Sigmoid colon (tissue), 7 donors: ENCODE results near the gene NACAD. TPM values are rescaled to one million over a fixed set of nuclear protein-coding genes. Genes with fewer than 3 reads are reported as not detected.

Experiments
- DNase-seq: peaks from one replicate; pipeline ENCODE4 v3.0.0-alpha.2; 2019
- H3K27ac ChIP-seq, 4 donors: fragments of 200-600 bp; sonication (generic); one replicate each; pipeline ENCODE4 v1.5.1; 2016 to 2019; ENCODE audit warnings: mild to moderate bottlenecking in 1 of 4
- H3K27me3 ChIP-seq, 3 donors: fragments of 200-600 bp; sonication (generic); one replicate each; pipeline ENCODE4 v1.5.1; 2019; ENCODE audit warnings: mild to moderate bottlenecking in 1 of 3
- H3K36me3 ChIP-seq, 4 donors: fragments of 200-600 bp; sonication (generic); one replicate each; pipeline ENCODE4 v1.5.1; 2016 to 2019
- H3K4me1 ChIP-seq, 4 donors: fragments of 200-600 bp; sonication (generic); one replicate each; pipeline ENCODE4 v1.5.1; 2017 to 2019
- H3K4me3 ChIP-seq, 4 donors: fragments of 200-600 bp; sonication (generic); one replicate each; pipeline ENCODE4 v1.5.1; 2017 to 2019; ENCODE audit warnings: mild to moderate bottlenecking in 2 of 4, moderate library complexity in 1 of 4
- H3K9me3 ChIP-seq, 4 donors: fragments of 200-600 bp in 3 of 4; sonication (generic) in 3 of 4; one replicate each; pipeline versions ENCODE4 v1.5.1 to v1.6.1; 2013 to 2019
- EP300 ChIP-seq, 4 donors: sonication (generic); formaldehyde crosslinking; IDR thresholded peaks; one replicate each; pipeline ENCODE4 v1.6.1; 2017; ENCODE audit warnings: antibody characterized with exemption in 4 of 4
- POLR2A ChIP-seq, 2 donors: fragments of 450-650 bp; IDR thresholded peaks; one replicate each; pipeline ENCODE4 v1.6.1; 2016; ENCODE audit warnings: antibody characterized with exemption in 2 of 2, mild to moderate bottlenecking in 2 of 2, moderate library complexity in 2 of 2
- POLR2AphosphoS5 ChIP-seq, 4 donors: sonication (generic); formaldehyde crosslinking; IDR thresholded peaks; one replicate each; pipeline ENCODE4 v1.6.1; 2017; ENCODE audit warnings: antibody characterized with exemption in 4 of 4
- WGBS, 2 donors: extraction: QIAGEN DNeasy Blood & Tissue Kit; methylation state at CpG; one replicate each; pipeline ENCODE4 v1.1.7; 2013; 5-methylcytosine and 5-hydroxymethylcytosine counted together
- intact Hi-C: fragments of 100-400 bp; cut with DNase I; formaldehyde crosslinking; loops from one replicate; pipeline ENCODE4 v1.15.1; 2023
- polyA plus RNA-seq, 3 donors: library from polyadenylated mRNA; stranded (reverse); fragments of 200-250 nt; gene quantifications; one replicate each; pipeline ENCODE4 v1.2.3, GENCODE V29; 2013
- total RNA-seq, 4 donors: library from RNA; depleted of rRNA; stranded (reverse); fragments of >200 nt; gene quantifications; one replicate each; pipeline ENCODE4 v1.1.0, GENCODE V29; 2016
- TF ChIP-seq, protein P1 (sequence below), 4 experiments: fragments of 450-650 bp in 3 of 4; fragments of 200-600 bp in 1 of 4; IDR thresholded peaks; one replicate each; pipeline ENCODE4 v1.5.1; 2016 to 2019; ENCODE audit warnings: antibody characterized with exemption in 4 of 4, mild to moderate bottlenecking in 3 of 4, moderate library complexity in 2 of 4
- donor health status: healthy with polysubstance abuse.
- donor health status: Bipolar disorder and iron deficiency.
- donor health status: healthy.

The NACAD gene
- total and polyA plus RNA-seq, 7 donors: 0.23 to 8.9 (median 3.2) TPM

DNA sequence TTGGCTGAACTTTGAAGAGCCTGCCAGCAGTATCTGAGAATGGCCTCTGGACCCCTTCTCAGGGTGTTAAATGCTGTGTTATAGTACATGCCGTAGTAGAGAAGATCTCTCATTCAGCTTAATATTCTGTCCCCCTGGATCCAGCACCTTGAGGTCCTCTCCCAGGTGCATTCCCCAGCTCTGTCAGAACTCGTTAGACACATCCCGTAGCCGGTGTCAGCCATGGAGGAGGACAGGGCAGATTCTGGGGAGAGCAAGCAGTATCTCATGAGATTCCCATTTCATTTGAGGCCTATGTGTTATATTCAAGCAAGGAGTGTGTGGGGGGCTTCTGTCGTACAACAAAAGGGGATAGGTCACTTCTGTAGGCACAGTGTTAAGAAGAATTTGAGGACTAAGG, 34.8 kb downstream of the NACAD start:
- Histone ChIP-seq H3K4me1 (no peaks in the 10 kb centered on the region), H3K27ac (no peak overlapping the region), H3K4me3 (no peak overlapping the region), H3K27me3 (no peaks in the 10 kb centered on the region), H3K36me3 (peaks cover 0 to 26% (median 6%) of the 10 kb centered on the region in 4 donors), H3K9me3 (no peaks in the 10 kb centered on the region)
- DNase-seq: no peak
- no peak for TF ChIP-seq POLR2A (IDR thresholded peaks at IDR 0.05)
- no peak for TF ChIP-seq EP300 (IDR thresholded peaks at IDR 0.05)
- TF ChIP-seq, protein P1, sequence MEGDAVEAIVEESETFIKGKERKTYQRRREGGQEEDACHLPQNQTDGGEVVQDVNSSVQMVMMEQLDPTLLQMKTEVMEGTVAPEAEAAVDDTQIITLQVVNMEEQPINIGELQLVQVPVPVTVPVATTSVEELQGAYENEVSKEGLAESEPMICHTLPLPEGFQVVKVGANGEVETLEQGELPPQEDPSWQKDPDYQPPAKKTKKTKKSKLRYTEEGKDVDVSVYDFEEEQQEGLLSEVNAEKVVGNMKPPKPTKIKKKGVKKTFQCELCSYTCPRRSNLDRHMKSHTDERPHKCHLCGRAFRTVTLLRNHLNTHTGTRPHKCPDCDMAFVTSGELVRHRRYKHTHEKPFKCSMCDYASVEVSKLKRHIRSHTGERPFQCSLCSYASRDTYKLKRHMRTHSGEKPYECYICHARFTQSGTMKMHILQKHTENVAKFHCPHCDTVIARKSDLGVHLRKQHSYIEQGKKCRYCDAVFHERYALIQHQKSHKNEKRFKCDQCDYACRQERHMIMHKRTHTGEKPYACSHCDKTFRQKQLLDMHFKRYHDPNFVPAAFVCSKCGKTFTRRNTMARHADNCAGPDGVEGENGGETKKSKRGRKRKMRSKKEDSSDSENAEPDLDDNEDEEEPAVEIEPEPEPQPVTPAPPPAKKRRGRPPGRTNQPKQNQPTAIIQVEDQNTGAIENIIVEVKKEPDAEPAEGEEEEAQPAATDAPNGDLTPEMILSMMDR (IDR thresholded peaks at IDR 0.05): no peak
- no peak for TF ChIP-seq POLR2AphosphoS5 (IDR thresholded peaks at IDR 0.05)
- intact Hi-C loops: no loop called here
- 98% methylated on average over 5 of the region's 5 CpGs for WGBS, 2 donors

DNA sequence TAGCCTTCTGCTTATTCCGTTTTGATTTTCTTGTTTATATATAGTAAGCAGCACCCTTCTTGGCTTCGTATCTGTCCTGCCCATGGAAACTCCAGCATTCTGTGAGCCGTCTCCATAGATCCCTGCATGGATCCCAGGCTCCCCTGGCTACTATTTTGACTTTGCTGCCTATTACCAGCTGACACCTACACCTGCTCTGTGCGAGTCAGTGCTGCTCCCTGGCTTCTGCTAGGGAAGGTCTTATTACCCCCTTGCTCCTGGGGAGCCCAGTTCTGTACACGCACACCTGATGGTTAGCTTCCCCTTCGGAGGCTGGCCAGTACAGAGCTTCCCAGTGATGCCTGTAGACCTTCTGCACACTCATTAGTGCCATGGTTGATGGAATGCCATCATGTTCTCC, 35.4 kb downstream of the NACAD start:
- no peaks in the 10 kb centered on the region for H3K9me3 ChIP-seq
- no peak overlapping the region for H3K4me3 ChIP-seq
- peaks cover 0 to 32% (median 6%) of the 10 kb centered on the region in 4 donors for H3K36me3 ChIP-seq
- H3K27ac ChIP-seq: no peak overlapping the region
- 63 to 65% methylated on average over 6 of the region's 6 CpGs for WGBS, 2 donors
- DNase-seq: no peak
- TF ChIP-seq EP300 (IDR thresholded peaks at IDR 0.05) (no peak), POLR2AphosphoS5 (IDR thresholded peaks at IDR 0.05) (no peak)
- no peaks in the 10 kb centered on the region for H3K27me3 ChIP-seq
- no peaks in the 10 kb centered on the region for H3K4me1 ChIP-seq
- intact Hi-C loops: no loop called here

DNA sequence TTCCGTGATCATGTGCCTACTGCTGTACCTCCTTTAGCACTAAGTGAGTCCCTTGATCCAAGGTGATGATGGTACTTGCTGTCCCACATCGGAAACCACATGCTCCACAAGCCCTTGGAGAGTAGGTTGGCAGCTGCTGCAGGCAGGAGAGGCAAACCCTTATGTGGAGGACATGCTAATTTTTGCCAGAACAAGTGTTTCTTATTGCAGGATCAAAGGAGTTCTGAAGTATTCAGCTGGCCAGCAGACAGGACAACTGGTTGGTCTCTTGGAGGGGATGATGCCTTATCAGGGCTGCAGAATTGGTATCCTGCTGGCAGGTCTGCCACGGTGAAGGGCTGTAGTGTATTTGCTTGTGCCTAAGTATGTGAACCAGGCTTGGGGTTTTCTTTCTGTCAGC, 36.8 kb downstream of the NACAD start:
- Histone ChIP-seq H3K9me3 (no peaks in the 10 kb centered on the region), H3K4me3 (no peak overlapping the region), H3K36me3 (peaks cover 0 to 41% (median 8%) of the 10 kb centered on the region in 4 donors), H3K27me3 (no peaks in the 10 kb centered on the region), H3K27ac (no peak overlapping the region), H3K4me1 (no peaks in the 10 kb centered on the region)
- DNase-seq: no peak
- intact Hi-C loops: no loop called here
- WGBS, 2 donors: 93 to 95% methylated on average over 3 of the region's 3 CpGs
- TF ChIP-seq POLR2AphosphoS5 (IDR thresholded peaks at IDR 0.05): no peak
- TF ChIP-seq EP300 (IDR thresholded peaks at IDR 0.05): no peak
- TF ChIP-seq POLR2A (IDR thresholded peaks at IDR 0.05): no peak
- TF ChIP-seq, protein P1 (IDR thresholded peaks at IDR 0.05): no peak

DNA sequence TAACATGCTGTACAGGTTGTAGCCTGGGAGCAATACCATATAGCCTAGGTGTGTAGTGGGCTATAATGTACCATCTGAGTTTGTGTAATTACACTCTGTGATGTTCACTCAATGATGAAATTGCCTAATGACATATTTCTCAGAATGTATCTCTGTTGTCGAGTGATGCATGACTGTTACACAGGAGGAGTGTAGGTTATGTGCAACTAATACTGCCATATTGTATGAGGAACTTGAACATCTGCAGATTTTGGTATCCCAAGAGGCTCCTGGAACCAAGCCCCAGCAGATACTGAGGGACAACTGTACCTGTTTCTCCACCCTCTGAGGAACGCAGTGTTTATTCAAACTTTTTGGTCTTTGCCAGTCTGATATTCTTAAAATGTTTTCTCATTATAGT, 38.6 kb downstream of the NACAD start:
- Histone ChIP-seq H3K36me3 (peaks cover 0 to 51% (median 12%) of the 10 kb centered on the region in 4 donors), H3K9me3 (no peaks in the 10 kb centered on the region), H3K27ac (no peak overlapping the region), H3K4me1 (no peaks in the 10 kb centered on the region), H3K4me3 (no peak overlapping the region), H3K27me3 (no peaks in the 10 kb centered on the region)
- no peak for TF ChIP-seq POLR2A (IDR thresholded peaks at IDR 0.05)
- TF ChIP-seq POLR2AphosphoS5 (IDR thresholded peaks at IDR 0.05): no peak
- TF ChIP-seq, protein P1 (IDR thresholded peaks at IDR 0.05): no peak
- TF ChIP-seq EP300 (IDR thresholded peaks at IDR 0.05): no peak
- DNase-seq: no peak
- 73 to 94% methylated on average over 2 of the region's 2 CpGs for WGBS, 2 donors
- intact Hi-C loops: no loop called here

DNA sequence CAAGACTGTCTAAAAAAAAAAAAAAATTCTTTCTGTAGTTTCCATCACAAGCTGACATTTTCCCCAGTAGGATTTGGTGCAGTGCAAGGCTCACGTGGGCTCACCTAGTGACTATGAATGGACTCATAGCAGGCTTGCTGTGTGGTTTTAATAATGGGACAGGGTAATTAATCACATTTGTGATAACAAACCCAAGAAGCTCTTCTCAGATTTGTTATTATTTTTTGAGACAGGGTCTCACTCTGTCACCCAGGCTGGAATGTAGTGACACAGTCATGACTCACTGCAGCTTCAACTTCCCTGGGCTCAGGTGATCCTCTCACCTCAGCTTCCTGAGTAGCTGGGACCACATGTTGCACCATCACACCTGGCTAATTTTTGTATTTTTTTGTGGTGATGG, 40.0 kb downstream of the NACAD start:
- Histone ChIP-seq H3K4me3 (no peak overlapping the region), H3K27me3 (no peaks in the 10 kb centered on the region), H3K9me3 (no peaks in the 10 kb centered on the region), H3K4me1 (no peaks in the 10 kb centered on the region), H3K27ac (no peak overlapping the region), H3K36me3 (peaks cover 0 to 55% (median 11%) of the 10 kb centered on the region in 4 donors)
- TF ChIP-seq POLR2AphosphoS5 (IDR thresholded peaks at IDR 0.05) (no peak), EP300 (IDR thresholded peaks at IDR 0.05) (no peak), POLR2A (IDR thresholded peaks at IDR 0.05) (no peak)
- TF ChIP-seq, protein P1 (IDR thresholded peaks at IDR 0.05): no peak
- WGBS, 2 donors: 96 to 98% methylated on average over 1 of the region's 1 CpG
- no peak for DNase-seq
- intact Hi-C loops: no loop called here
